Medulla oblongata (tissue), 1 donor: ENCODE data around the gene MS4A18.

ENCODE experiments used
- DNase-seq: peaks from one replicate; pipeline ENCODE4 v3.0.0-alpha.2; 2015; ENCODE audit errors: extremely low spot score

The MS4A18 gene

DNA sequence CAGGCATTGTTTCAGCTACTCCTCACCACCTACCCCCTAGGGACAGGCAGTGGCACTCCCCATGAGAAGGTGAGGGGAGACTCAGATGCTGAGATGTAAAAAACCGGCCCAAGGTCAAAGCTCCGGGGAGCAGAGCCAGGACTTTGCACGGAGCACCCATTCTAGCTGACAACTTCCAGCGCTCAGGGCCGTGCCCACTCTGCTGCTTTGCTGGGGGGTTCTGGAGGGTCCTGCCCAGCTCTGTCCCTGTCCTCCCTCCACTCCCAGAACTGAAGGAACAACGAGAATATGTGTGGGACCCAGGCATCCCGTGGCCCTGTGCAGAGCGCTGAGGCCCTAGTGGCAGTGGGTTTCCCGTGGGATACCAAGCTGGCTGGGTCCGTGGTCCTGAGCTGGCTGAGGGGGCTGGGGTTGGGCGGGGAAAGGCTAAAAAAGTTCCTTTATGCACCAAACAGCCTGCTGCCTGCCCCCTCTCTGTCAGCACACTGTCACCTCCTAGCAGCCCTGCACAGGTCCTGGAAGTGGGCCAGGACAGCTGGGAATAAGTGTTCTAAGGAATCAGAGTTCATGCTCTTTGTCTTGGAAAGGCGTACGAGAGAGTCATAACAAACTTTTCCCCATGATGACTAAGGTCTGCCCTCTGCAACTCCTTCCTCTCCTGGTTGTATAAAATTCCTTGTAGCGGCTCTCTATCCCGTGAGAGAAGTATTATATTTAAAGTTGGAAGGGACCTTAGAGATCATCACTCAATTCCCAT is 62.5 kb downstream of the MS4A18 start:
- no peak for DNase-seq

GRCh38 chr11:60788401-60789125 is 64.0 kb downstream of the MS4A18 start:
- no peak for DNase-seq

- DNase-seq, result no peak
These were observed 66.2 kb downstream of the MS4A18 start for GRCh38 chr11:60790726-60791125.

- DNase-seq, result no peak
These were observed 66.8 kb downstream of the MS4A18 start for GRCh38 chr11:60791153-60791933.

GRCh38 chr11:60792521-60792920 is 68.0 kb downstream of the MS4A18 start:
- DNase-seq, result no peak
